Gastrocnemius medialis (tissue), 4 donors: ENCODE measurements around the gene MAP2K5. TPM values are rescaled to one million over a fixed set of nuclear protein-coding genes. Genes with fewer than 3 reads are reported as not detected.
A peak's percentile ranks its signal among the peaks of the same experiment; 100 is the strongest.

Experiments used
- ATAC-seq, 2 donors: fragments of 150-250 bp; one replicate each; pipeline ENCODE4 v1.9.1; 2016
- DNase-seq, 2 donors: peaks; one replicate each; pipeline ENCODE4 v3.0.0-alpha.2; 2019
- H3K27ac ChIP-seq, 4 donors: fragments of 200-600 bp; sonication (generic); 1 replicate in 1 of 4; 2 replicates in 3 of 4; pipeline ENCODE4 v1.5.1; 2016 to 2018; ENCODE audit warnings: mild to moderate bottlenecking in 2 of 4, moderate library complexity in 1 of 4
- H3K27me3 ChIP-seq, 3 donors: fragments of 200-600 bp; sonication (generic) in 2 of 3; 1 replicate in 1 of 3; 2 replicates in 2 of 3; pipeline versions ENCODE4 v1.5.1 to v1.6.0; 2016 to 2019; ENCODE audit warnings: mild to moderate bottlenecking in 1 of 3, moderate library complexity in 1 of 3
- H3K36me3 ChIP-seq, 2 donors: fragments of 200-600 bp; sonication (generic) in 1 of 2; one replicate each; pipeline ENCODE4 v1.5.1; 2017 to 2018
- H3K4me1 ChIP-seq, 2 donors: fragments of 200-600 bp; sonication (generic) in 1 of 2; one replicate each; pipeline ENCODE4 v1.5.1; 2016 to 2017; ENCODE audit warnings: mild to moderate bottlenecking in 2 of 2
- H3K4me3 ChIP-seq, 4 donors: fragments of 200-600 bp; sonication (generic) in 3 of 4; 1 replicate in 1 of 4; 2 replicates in 3 of 4; pipeline ENCODE4 v1.5.1; 2016 to 2019; ENCODE audit warnings: mild to moderate bottlenecking in 2 of 4
- H3K9me3 ChIP-seq, 3 donors: fragments of 200-600 bp; sonication (generic) in 2 of 3; 1 replicate in 1 of 3; 2 replicates in 2 of 3; pipeline ENCODE4 v1.5.1; 2016 to 2019
- POLR2A ChIP-seq, 2 donors: fragments of 450-650 bp; IDR thresholded peaks; one replicate each; pipeline ENCODE4 v1.6.1; 2017; ENCODE audit warnings: antibody characterized with exemption in 2 of 2, mild to moderate bottlenecking in 2 of 2, moderate library complexity in 2 of 2
- in situ Hi-C, 4 donors: fragments of 200-750 bp; cut with MboI; loops; one replicate each; pipeline versions ENCODE4 v1.15.0 to v1.8.0; 2017; ENCODE audit warnings: low sequenced_read_pairs in 4 of 4
- intact Hi-C: fragments of 100-400 bp; cut with DNase I; formaldehyde crosslinking; loops from one replicate; pipeline ENCODE4 v1.15.1; 2023; ENCODE audit warnings: low total_unique reads
- total RNA-seq, 4 donors: library from RNA; depleted of rRNA; stranded (reverse); fragments of >200 nt; gene quantifications; one replicate each; pipeline versions ENCODE4 v1.1.0 to v1.2.3, GENCODE V29; 2016
- TF ChIP-seq, protein P1 (sequence below), 5 experiments: fragments of 450-650 bp in 3 of 5; fragments of 200-600 bp in 2 of 5; sonication (generic) in 2 of 5; IDR thresholded peaks in 4 of 5; conservative IDR thresholded peaks in 1 of 5; 1 replicate in 4 of 5; 2 replicates in 1 of 5; pipeline ENCODE4 v1.5.1; 2016 to 2019; ENCODE audit warnings: antibody characterized with exemption in 5 of 5, mild to moderate bottlenecking in 3 of 5, moderate library complexity in 3 of 5

MAP2K5 gene
- total RNA-seq, 4 donors from 2014 or later: 5.9 to 6.8 (median 6.4) TPM

DNA sequence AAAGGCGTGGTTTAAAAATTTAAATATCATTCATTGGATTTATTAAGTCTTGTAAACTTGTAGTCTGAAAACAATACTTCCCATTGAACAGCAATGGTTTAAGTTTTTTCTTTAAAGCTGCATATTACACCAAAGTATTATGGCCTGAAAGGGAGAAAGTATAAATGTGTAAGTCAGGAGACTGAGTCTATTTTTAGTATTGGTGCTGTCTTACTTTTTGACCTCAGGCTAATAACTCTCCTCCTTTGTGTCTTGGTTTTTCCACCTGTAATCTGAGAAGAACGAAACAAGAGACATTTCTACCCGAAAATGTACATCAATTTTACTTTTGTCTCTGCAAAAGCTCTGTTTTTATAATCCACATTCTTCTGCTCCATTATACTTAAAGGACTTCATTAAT is 14.0 kb upstream of the MAP2K5 start:
- Histone ChIP-seq H3K9me3 (no peaks in the 10 kb centered on the region), H3K4me1 (peaks cover 40 to 55% of the 10 kb centered on the region in 2 donors), H3K27me3 (no peaks in the 10 kb centered on the region), H3K27ac (peak overlapping the region; percentile 36 to 99 (median 84)), H3K36me3 (peaks cover 0 to 8% of the 10 kb centered on the region in 2 donors), H3K4me3 (no peak overlapping the region)
- no peak for TF ChIP-seq POLR2A (IDR thresholded peaks at IDR 0.05)
- TF ChIP-seq, protein P1, sequence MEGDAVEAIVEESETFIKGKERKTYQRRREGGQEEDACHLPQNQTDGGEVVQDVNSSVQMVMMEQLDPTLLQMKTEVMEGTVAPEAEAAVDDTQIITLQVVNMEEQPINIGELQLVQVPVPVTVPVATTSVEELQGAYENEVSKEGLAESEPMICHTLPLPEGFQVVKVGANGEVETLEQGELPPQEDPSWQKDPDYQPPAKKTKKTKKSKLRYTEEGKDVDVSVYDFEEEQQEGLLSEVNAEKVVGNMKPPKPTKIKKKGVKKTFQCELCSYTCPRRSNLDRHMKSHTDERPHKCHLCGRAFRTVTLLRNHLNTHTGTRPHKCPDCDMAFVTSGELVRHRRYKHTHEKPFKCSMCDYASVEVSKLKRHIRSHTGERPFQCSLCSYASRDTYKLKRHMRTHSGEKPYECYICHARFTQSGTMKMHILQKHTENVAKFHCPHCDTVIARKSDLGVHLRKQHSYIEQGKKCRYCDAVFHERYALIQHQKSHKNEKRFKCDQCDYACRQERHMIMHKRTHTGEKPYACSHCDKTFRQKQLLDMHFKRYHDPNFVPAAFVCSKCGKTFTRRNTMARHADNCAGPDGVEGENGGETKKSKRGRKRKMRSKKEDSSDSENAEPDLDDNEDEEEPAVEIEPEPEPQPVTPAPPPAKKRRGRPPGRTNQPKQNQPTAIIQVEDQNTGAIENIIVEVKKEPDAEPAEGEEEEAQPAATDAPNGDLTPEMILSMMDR (IDR thresholded peaks at IDR 0.05 in 4 of 5, conservative IDR thresholded peaks at IDR 0.05 in 1 of 5): no peak
- intact Hi-C loops: no loop called here
- ATAC-seq: peak; percentile 82 to 90
- in situ Hi-C loops: loop anchor here in 1 of 4 donors (25.0 kb wide), 1 partner anchor 309 kb away; the partner anchor contains the start of genes RNU6-1 and SKOR1
- no peak for DNase-seq

DNA sequence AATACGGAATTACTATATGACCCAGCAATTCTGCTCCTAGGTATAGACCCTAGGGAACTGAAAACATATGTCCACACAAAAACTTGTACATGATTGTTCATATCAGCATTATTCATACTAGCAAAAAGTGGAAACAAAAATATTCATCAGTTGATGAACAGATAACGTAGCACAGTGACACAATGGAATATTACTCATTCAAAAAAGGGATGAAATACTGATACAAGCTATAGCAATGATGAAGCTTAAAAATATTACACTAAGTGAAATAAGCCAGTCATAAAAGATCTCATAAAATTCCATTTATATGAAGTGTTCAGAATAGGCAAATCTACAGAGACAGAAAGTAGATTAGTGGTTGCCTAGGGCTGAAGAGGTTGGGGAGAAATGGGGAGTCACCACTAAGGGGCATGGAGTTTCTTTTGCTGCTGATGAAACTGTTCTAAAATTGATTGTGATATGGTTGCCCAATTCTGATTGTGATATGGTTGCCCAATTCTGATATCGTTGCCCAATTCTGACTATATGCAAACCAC is 11.1 kb upstream of the MAP2K5 start:
- TF ChIP-seq POLR2A (IDR thresholded peaks at IDR 0.05): no peak
- TF ChIP-seq, protein P1 (IDR thresholded peaks at IDR 0.05 in 4 of 5, conservative IDR thresholded peaks at IDR 0.05 in 1 of 5): no peak
- intact Hi-C loops (no loop called here), in situ Hi-C loops (loop anchor here in 1 of 4 donors (25.0 kb wide), 1 partner anchor 306 kb away; the partner anchor contains the start of genes RNU6-1 and SKOR1)

DNA sequence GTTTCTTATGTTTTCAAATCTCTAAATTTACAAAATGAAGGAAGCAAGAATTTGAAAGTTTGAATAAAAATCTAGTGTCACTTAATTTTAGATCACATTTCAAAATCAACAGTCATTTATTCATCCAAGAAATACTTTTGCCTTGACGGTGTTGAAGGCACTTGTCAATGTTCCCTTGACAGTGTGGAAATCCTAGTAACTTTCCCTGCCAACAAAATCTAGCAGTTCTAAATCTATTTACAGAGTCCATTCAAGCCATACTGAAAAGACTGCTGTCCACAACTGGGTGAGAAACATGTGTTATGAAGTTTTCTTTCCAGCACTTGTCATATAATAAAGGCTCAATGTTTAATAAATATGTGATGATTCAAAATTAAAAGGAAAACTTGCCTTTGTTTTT is 8.6 kb upstream of the MAP2K5 start:
- DNase-seq (no peak), ATAC-seq (peak; percentile 84 to 96)
- Histone ChIP-seq H3K27me3 (no peaks in the 10 kb centered on the region), H3K4me3 (no peak overlapping the region), H3K27ac (peak overlapping the region in 1 of 4 donors; percentile 28), H3K4me1 (peaks cover 3 to 11% of the 10 kb centered on the region in 2 donors), H3K36me3 (no peaks in the 10 kb centered on the region), H3K9me3 (no peaks in the 10 kb centered on the region)
- intact Hi-C loops (no loop called here), in situ Hi-C loops (loop anchor here in 1 of 4 donors (25.0 kb wide), 1 partner anchor 303 kb away; the partner anchor contains the start of genes RNU6-1 and SKOR1)
- TF ChIP-seq, protein P1 (IDR thresholded peaks at IDR 0.05 in 4 of 5, conservative IDR thresholded peaks at IDR 0.05 in 1 of 5): no peak
- TF ChIP-seq POLR2A (IDR thresholded peaks at IDR 0.05): no peak

More for the DNA sequence above, 11.1 kb upstream of the MAP2K5 start:
- Histone ChIP-seq H3K27me3 (no peaks in the 10 kb centered on the region), H3K36me3 (peaks cover 0 to 8% of the 10 kb centered on the region in 2 donors), H3K4me1 (peaks cover 23 to 35% of the 10 kb centered on the region in 2 donors), H3K9me3 (no peaks in the 10 kb centered on the region), H3K27ac (no peak overlapping the region), H3K4me3 (no peak overlapping the region)
- ATAC-seq (no peak), DNase-seq (no peak)

DNA sequence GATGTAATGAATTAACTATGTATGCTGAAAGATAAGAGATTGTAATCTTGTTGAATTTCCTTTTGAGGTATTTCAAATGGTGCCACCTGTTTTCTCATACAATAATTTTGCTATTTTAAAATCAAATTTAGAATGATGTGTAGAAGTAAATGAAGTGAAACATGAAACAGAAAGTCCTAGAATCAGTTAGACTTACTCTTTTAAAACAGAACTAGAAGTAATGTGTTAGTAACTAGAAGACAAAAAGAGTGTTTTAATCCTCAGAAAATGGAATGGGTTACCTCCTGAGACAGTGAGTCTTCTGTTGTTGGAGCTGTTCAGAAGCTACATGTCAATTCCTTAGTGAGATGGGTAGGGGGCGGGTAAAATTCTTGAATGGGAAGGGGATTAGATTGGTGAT is 8.1 kb upstream of the MAP2K5 start:
- intact Hi-C loops: no loop called here

More for the DNA sequence above, 8.1 kb upstream of the MAP2K5 start:
- ATAC-seq: no peak
- H3K36me3 ChIP-seq: no peaks in the 10 kb centered on the region
- no peaks in the 10 kb centered on the region for H3K9me3 ChIP-seq
- no peak overlapping the region for H3K4me3 ChIP-seq
- peaks cover 0 to 6% of the 10 kb centered on the region in 2 donors for H3K4me1 ChIP-seq
- H3K27me3 ChIP-seq: no peaks in the 10 kb centered on the region
- TF ChIP-seq POLR2A (IDR thresholded peaks at IDR 0.05): no peak
- TF ChIP-seq, protein P1 (IDR thresholded peaks at IDR 0.05 in 4 of 5, conservative IDR thresholded peaks at IDR 0.05 in 1 of 5): no peak
- in situ Hi-C loops: loop anchor here in 1 of 4 donors (25.0 kb wide), 1 partner anchor 303 kb away; the partner anchor contains the start of genes RNU6-1 and SKOR1
- peak overlapping the region in 1 of 4 donors; percentile 28 for H3K27ac ChIP-seq
- no peak for DNase-seq
